ENCODE results near the gene DGCR8.
A peak's percentile ranks its signal among the peaks of the same experiment; 100 is the strongest.

The DGCR8 gene

GRCh38 chr22:20089977-20090729 is 10.1 kb downstream of the DGCR8 start:
- DNase-seq (ENCODE audit: low read depth in 3 of 3): no peak

GRCh38 chr22:20090730-20091240 is 10.7 kb downstream of the DGCR8 start:
- DNase-seq (ENCODE audit: low read depth in 3 of 3): no peak

GRCh38 chr22:20091690-20092476 is 11.8 kb downstream of the DGCR8 start:
- DNase-seq (ENCODE audit: low read depth in 3 of 3): no peak

GRCh38 chr22:20092477-20092854 is 12.4 kb downstream of the DGCR8 start:
- no peak for DNase-seq (ENCODE audit: low read depth in 3 of 3)

- no peak for DNase-seq (ENCODE audit: low read depth in 3 of 3)
Measured at GRCh38 chr22:20093418-20094196, 13.6 kb downstream of the DGCR8 start.

- DNase-seq (ENCODE audit: low read depth in 3 of 3): no peak
Measured at GRCh38 chr22:20094197-20094807, 14.3 kb downstream of the DGCR8 start.

GRCh38 chr22:20095521-20095920 is 15.5 kb downstream of the DGCR8 start:
- peak in 1 of 3 experiments; percentile 52 for DNase-seq (ENCODE audit: low read depth in 3 of 3)

GRCh38 chr22:20096574-20097420 is 16.8 kb downstream of the DGCR8 start:
- DNase-seq (ENCODE audit: low read depth in 3 of 3): no peak

- no peak for DNase-seq (ENCODE audit: low read depth in 3 of 3)
Measured at GRCh38 chr22:20099099-20099711, 19.2 kb downstream of the DGCR8 start.

GRCh38 chr22:20101638-20102037 is 21.6 kb downstream of the DGCR8 start:
- DNase-seq (ENCODE audit: low read depth in 3 of 3): no peak

- DNase-seq (ENCODE audit: low read depth in 3 of 3): no peak
Measured at GRCh38 chr22:20102203-20102780, 22.3 kb downstream of the DGCR8 start.

GRCh38 chr22:20105456-20106204 is 25.6 kb downstream of the DGCR8 start:
- DNase-seq (ENCODE audit: low read depth in 3 of 3): no peak

- no peak for DNase-seq (ENCODE audit: low read depth in 3 of 3)
Measured at GRCh38 chr22:20106205-20106848, 26.3 kb downstream of the DGCR8 start.

- DNase-seq (ENCODE audit: low read depth in 3 of 3): no peak
Measured at GRCh38 chr22:20106849-20107237, 26.8 kb downstream of the DGCR8 start.

GRCh38 chr22:20107471-20107901 is 27.4 kb downstream of the DGCR8 start:
- no peak for DNase-seq (ENCODE audit: low read depth in 3 of 3)

- DNase-seq (ENCODE audit: low read depth in 3 of 3): no peak
Measured at GRCh38 chr22:20107951-20108756, 28.1 kb downstream of the DGCR8 start.

- DNase-seq (ENCODE audit: low read depth in 3 of 3): no peak
Measured at GRCh38 chr22:20108757-20109230, 28.8 kb downstream of the DGCR8 start.
